K562 (cell line): Measurements from ENCODE around the gene UTP11. TPM values are rescaled to one million over a fixed set of nuclear protein-coding genes. Genes with fewer than 3 reads are reported as not detected.

ENCODE experiments used
- ARID2 ChIP-seq: fragments of 450-650 bp; IDR thresholded peaks from 2 replicates; pipeline ENCODE4 v1.6.1; 2017; ENCODE audit warnings: antibody characterized with exemption, mild to moderate bottlenecking
- ERF ChIP-seq: fragments of 450-650 bp; formaldehyde crosslinking; IDR thresholded peaks from 2 replicates; pipeline ENCODE4 v1.4.0; 2020; ENCODE audit warnings: mild to moderate bottlenecking, mixed read lengths
- HNRNPLL ChIP-seq: fragments of 200-400 bp; formaldehyde crosslinking; IDR thresholded peaks from 2 replicates; pipeline ENCODE4 v1.6.1; 2017; ENCODE audit warnings: low read length, low read depth, mild to moderate bottlenecking; ENCODE audit not compliant: poor library complexity, severe bottlenecking
- PBX2 ChIP-seq, 2 experiments: IDR thresholded peaks in 1 of 2; conservative IDR thresholded peaks in 1 of 2; 2 replicates each; pipeline ENCODE4 v1.6.1; 2016; ENCODE audit warnings: low read depth in 2 of 2, mild to moderate bottlenecking in 1 of 2, missing compliant biosample characterization in 1 of 2, missing genetic modification characterization in 1 of 2, moderate library complexity in 1 of 2
- PHF21A ChIP-seq: fragments of 450-650 bp; IDR thresholded peaks from 2 replicates; pipeline ENCODE4 v1.6.1; 2017; ENCODE audit warnings: low read depth, borderline replicate concordance
- SRSF9 ChIP-seq: fragments of 200-400 bp; formaldehyde crosslinking; IDR thresholded peaks from 2 replicates; pipeline ENCODE4 v1.6.1; 2017; ENCODE audit warnings: low read depth, low read length, borderline replicate concordance
- TAL1 ChIP-seq: fragments of 450-650 bp; IDR thresholded peaks from 2 replicates; pipeline ENCODE4 v1.6.1; 2016; ENCODE audit warnings: mild to moderate bottlenecking
- ZFX ChIP-seq: sonication (generic); formaldehyde crosslinking; IDR thresholded peaks from 2 replicates; pipeline ENCODE4 v1.8.0; 2022; ENCODE audit warnings: mild to moderate bottlenecking, missing genetic modification reagents, moderate library complexity
- ZNF384 ChIP-seq: IDR thresholded peaks from 2 replicates; pipeline ENCODE4 v1.6.1; 2012; ENCODE audit warnings: low read depth, low read length, improper control_type of control experiment
- polyA plus RNA-seq, 8 experiments: library from polyadenylated mRNA; depleted of rRNA in 4 of 8; stranded (reverse) in 5 of 8; unstranded in 3 of 8; fragments of >200 nt; fragmentation: Nextera tagmentation in 2 of 8; fragmentation: Illumina TruSeq in 1 of 8; extraction: Ambion mirVana in 2 of 8; extraction: Trizol in 1 of 8; gene quantifications; 2 replicates each; pipeline versions ENCODE4 v1.2.1 to v1.2.3, GENCODE V29; 2011 to 2014; ENCODE audit warnings: inconsistent platforms in 1 of 8, missing spikeins in 1 of 8
- total RNA-seq, 7 experiments: library from RNA; depleted of rRNA in 6 of 7; stranded (reverse); fragments of >200 nt in 6 of 7; fragmentation: Illumina TruSeq in 2 of 7; extraction: Trizol in 2 of 7; gene quantifications; 2 replicates each; pipeline versions ENCODE4 v1.2.1 to v1.2.3, GENCODE V29; 2011 to 2021; ENCODE audit warnings: low replicate concordance in 1 of 7
- TF ChIP-seq, protein P1 (sequence below): fragments of 200-800 bp; sonication (Bioruptor generic); IDR thresholded peaks from 2 replicates; pipeline ENCODE4 v1.6.1; 2016; ENCODE audit warnings: missing genetic modification characterization, missing compliant biosample characterization
- TF ChIP-seq, protein P2 (sequence below): sonication (generic); formaldehyde crosslinking; IDR thresholded peaks from 2 replicates; pipeline ENCODE4 v1.9.0; 2022; ENCODE audit warnings: mild to moderate bottlenecking, missing genetic modification reagents
- TF ChIP-seq, protein P3 (sequence below): fragments of 250-450 bp; sonication (Bioruptor Pico); IDR thresholded peaks from 2 replicates; pipeline ENCODE4 v1.4.0; 2020; ENCODE audit warnings: mild to moderate bottlenecking, moderate library complexity

The UTP11 gene
- total and polyA plus RNA-seq, 9 of the 15 experiments (the other 6 are each of a cell fraction or from before 2014, with no cell fraction given) = 91.1 to 378 (median 221) TPM

DNA sequence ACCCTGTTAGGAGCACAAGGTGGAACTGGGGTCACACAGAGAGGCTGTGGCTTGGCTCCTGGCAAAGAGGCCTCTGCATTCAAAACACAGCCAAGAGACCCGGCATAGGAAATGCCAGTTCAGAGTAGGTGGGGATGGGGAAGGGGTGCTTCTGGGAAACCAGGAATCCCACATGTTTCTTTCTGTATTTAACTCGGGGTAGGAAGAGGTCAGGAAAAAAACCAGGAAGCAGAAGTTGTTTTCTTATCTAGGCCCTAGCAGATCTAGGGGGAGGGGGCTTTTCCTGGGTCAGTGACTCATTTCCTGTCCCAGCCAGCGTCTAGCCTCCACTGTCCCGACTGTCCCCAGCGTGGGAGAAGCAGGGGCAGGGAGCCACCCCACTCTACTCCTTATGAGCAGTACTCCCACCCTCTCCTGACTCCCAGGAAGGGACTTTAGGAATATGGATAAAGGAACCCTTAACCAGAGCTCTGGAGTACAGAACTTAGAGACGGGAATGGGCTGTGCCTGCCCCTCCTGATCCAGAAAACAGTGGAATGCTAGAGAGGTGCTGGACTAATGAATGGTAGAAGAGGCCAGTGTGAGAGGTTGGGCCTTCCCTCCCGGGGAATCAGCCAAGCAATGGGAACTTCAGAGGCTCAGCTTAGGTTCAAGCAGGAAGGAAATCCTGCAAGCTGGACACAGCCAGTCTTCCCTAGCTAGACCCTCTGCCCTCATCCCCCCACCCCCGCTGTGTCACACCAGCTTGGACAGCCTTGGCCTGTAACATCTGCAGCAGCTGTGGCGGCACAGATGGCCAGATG lies 12.9 kb upstream of the UTP11 start (continued):
- TF ChIP-seq, protein P1, sequence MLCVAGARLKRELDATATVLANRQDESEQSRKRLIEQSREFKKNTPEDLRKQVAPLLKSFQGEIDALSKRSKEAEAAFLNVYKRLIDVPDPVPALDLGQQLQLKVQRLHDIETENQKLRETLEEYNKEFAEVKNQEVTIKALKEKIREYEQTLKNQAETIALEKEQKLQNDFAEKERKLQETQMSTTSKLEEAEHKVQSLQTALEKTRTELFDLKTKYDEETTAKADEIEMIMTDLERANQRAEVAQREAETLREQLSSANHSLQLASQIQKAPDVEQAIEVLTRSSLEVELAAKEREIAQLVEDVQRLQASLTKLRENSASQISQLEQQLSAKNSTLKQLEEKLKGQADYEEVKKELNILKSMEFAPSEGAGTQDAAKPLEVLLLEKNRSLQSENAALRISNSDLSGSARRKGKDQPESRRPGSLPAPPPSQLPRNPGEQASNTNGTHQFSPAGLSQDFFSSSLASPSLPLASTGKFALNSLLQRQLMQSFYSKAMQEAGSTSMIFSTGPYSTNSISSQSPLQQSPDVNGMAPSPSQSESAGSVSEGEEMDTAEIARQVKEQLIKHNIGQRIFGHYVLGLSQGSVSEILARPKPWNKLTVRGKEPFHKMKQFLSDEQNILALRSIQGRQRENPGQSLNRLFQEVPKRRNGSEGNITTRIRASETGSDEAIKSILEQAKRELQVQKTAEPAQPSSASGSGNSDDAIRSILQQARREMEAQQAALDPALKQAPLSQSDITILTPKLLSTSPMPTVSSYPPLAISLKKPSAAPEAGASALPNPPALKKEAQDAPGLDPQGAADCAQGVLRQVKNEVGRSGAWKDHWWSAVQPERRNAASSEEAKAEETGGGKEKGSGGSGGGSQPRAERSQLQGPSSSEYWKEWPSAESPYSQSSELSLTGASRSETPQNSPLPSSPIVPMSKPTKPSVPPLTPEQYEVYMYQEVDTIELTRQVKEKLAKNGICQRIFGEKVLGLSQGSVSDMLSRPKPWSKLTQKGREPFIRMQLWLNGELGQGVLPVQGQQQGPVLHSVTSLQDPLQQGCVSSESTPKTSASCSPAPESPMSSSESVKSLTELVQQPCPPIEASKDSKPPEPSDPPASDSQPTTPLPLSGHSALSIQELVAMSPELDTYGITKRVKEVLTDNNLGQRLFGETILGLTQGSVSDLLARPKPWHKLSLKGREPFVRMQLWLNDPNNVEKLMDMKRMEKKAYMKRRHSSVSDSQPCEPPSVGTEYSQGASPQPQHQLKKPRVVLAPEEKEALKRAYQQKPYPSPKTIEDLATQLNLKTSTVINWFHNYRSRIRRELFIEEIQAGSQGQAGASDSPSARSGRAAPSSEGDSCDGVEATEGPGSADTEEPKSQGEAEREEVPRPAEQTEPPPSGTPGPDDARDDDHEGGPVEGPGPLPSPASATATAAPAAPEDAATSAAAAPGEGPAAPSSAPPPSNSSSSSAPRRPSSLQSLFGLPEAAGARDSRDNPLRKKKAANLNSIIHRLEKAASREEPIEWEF = peak; percentile 68
- TF ChIP-seq HNRNPLL (peak; percentile 10), ARID2 (0 out of 2 replicates have a peak, but pooled peaks have one; percentile 12), ZFX (CRISPR knock-in tag) (peak; percentile 37), PBX2 (CRISPR knock-in tag; IDR thresholded peaks at IDR 0.05; ENCODE audit: low read depth) (no peak), PBX2 (tag; conservative IDR thresholded peaks at IDR 0.05; ENCODE audit: low read depth) (no peak), ERF (CRISPR knock-in tag) (peak; percentile 63), ZNF384 (peak; percentile 82), PHF21A (peak; percentile 84; the same call in 1 of the 2 replicates), TAL1 (peak; percentile 86), SRSF9 (no peak)
- TF ChIP-seq, protein P2, sequence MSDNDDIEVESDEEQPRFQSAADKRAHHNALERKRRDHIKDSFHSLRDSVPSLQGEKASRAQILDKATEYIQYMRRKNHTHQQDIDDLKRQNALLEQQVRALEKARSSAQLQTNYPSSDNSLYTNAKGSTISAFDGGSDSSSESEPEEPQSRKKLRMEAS (CRISPR knock-in tag) = peak; percentile 64; the same call in 1 of the 2 replicates
- TF ChIP-seq, protein P3, sequence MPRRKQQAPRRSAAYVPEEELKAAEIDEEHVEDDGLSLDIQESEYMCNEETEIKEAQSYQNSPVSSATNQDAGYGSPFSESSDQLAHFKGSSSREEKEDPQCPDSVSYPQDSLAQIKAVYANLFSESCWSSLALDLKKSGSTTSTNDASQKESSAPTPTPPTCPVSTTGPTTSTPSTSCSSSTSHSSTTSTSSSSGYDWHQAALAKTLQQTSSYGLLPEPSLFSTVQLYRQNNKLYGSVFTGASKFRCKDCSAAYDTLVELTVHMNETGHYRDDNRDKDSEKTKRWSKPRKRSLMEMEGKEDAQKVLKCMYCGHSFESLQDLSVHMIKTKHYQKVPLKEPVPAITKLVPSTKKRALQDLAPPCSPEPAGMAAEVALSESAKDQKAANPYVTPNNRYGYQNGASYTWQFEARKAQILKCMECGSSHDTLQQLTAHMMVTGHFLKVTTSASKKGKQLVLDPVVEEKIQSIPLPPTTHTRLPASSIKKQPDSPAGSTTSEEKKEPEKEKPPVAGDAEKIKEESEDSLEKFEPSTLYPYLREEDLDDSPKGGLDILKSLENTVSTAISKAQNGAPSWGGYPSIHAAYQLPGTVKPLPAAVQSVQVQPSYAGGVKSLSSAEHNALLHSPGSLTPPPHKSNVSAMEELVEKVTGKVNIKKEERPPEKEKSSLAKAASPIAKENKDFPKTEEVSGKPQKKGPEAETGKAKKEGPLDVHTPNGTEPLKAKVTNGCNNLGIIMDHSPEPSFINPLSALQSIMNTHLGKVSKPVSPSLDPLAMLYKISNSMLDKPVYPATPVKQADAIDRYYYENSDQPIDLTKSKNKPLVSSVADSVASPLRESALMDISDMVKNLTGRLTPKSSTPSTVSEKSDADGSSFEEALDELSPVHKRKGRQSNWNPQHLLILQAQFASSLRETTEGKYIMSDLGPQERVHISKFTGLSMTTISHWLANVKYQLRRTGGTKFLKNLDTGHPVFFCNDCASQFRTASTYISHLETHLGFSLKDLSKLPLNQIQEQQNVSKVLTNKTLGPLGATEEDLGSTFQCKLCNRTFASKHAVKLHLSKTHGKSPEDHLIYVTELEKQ (CRISPR knock-in tag) = no peak
